HG03095 (cell line): ENCODE measurements around the gene DAD1.
"Not testable (repeated sequence)": the region's sequence is repeated elsewhere in the genome, so short reads cannot be mapped to it uniquely, and the experiment has no call there.

Experiments
- ATAC-seq: cut with Tn5 transposase; IDR thresholded peaks from one replicate; pipeline ENCODE4 v1.9.1; 2021; ENCODE audit warnings: moderate library complexity; ENCODE audit not compliant: unreplicated experiment

DAD1 gene

DNA sequence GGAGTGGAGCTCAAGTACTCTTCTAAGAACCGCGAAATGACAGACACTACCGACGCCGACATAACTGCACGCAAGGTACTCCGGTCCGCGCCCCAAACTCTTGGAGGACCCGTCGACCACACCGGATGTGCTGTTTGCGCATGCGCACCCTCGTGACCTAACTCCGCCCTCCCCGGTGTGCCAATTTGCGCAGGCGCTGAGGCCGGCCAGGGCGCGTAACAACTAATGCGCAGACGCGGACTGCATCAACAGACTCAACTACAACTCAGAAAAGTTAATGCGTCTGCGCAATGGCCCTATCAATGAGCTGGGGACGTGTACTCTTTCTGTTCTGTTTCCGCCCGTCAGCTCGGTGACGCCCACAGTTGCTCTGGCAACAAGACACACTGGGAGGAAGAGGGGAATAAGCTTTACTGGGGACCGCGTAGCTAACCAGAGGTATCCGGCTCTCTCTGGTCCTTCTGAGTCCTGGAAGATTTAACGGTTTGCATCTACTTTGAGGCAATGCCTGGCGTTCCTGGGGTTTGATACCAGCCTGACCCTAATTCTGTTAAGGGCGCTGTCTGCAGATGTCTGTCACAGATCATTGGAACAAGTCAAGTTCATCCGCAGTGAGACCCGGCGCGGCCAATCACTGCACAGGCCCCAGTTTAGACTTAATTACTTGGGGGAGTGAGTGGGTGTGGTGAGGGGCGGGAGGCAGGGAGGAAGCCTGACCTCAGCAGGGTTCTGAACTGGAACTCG is at the start of gene DAD1:
TSS of gene DAD1 (minus strand) at position 129 of the 744 bp plus-strand sequence. CDS start at position 62, 67 bp downstream.
- peak; percentile 81 for ATAC-seq

DNA sequence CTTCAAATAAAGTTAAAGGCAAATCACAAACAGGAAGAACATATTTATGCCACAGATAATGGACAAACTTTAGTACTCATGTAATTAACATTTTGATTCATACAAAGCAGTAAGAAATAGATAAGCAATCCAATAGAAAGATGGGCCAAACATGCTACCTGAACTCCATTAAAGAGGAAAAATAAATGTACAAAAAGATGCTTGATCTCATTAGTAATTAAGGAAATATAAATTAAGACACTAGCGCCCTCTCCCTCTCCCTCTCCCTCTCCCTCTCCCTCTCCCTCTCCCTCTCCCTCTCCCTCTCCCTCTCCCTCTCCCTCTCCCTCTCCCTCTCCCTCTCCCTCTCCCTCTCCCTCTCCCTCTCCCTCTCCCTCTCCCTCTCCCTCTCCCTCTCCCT is 47.0 kb upstream of the DAD1 start:
- ATAC-seq, result not testable (repeated sequence)

DNA sequence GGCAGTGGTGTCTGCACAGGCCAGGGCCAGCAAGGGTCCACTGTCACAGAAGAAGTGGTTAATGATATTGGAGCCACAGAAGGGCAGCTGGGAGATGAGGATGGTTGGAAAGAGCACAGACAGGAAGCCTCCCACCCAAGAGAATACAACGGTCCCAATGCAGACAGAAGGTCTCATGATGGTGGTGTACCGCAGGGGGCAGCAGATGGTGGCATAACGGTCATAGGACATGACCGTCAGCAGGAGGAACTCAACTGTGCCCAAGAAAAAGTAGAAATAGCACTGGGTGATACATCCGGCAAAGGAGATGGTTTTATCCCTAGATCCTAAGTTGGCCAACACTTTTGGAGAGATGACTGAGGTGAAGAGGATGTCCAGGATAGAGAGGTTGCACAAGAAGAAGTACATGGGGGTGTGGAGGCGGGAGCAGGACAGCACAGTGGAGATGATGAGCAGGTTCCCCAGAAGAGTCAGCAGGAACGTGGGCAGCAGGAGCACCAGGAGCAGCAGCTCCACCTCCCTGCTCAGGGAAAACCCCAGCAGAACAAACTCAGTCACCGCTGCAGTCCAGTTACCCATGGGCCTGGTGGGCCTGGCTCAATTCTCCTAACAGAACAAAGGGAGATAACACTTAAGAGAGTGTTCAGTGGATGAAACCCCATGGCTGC is 45.3 kb upstream of the DAD1 start:
- ATAC-seq, result no peak

DNA sequence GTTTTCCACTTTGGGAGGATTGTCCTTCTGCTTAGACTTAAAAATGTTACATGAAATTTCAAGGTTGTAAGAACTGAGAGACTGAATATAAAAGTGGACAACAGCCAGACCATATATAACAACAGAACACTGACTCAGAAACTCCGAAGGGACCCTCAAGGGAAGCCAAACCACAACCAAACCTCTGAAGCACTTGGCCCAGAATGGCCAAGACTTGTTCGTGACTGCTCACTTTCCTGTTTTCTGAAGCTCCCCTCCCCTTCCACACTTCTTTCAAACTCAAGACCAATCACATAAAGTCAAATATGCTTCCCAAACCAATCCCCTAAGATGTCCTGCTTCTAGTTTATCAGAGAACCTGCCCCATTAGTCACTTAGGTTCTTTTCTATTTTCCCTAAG is 41.5 kb upstream of the DAD1 start:
- ATAC-seq, result no peak

DNA sequence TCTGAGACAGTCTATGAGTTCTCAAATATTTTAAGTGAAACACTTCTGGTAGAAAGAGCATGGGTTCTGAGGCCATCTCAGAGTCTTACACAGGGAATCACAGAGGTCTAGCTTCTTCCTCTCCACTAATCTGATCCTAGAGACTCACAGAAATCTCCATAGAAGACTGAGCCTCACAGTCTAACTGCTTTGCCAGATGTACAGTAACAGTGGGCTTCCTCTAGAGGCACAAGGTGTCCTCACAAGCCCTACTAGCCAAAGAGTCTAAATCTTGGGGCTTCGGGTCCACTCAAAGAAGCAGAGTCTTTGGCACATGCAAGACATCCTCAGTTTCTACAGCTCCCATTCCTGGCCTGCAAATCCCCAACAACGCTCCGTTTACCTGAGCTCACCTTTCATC is 41.0 kb upstream of the DAD1 start:
- ATAC-seq, result no peak

DNA sequence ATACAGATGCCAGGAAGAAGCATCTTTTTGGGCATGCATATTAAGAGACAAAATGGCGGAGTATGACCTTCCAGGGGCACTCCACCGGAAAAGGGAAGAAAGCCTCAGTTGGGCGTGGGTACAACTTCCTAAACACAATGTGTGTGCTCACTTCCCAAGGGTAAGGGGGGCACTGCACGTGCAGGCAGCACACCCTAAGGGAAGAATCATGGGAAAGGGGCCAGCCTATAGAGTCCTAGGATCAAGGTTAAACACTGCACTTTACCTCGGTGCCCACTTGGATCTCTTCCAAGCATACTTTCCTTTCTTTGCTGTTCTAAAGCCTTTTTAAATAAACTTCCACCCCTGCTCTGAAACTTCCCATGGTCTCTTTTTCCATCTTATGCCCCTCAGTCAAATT is 40.3 kb upstream of the DAD1 start:
- no peak for ATAC-seq

DNA sequence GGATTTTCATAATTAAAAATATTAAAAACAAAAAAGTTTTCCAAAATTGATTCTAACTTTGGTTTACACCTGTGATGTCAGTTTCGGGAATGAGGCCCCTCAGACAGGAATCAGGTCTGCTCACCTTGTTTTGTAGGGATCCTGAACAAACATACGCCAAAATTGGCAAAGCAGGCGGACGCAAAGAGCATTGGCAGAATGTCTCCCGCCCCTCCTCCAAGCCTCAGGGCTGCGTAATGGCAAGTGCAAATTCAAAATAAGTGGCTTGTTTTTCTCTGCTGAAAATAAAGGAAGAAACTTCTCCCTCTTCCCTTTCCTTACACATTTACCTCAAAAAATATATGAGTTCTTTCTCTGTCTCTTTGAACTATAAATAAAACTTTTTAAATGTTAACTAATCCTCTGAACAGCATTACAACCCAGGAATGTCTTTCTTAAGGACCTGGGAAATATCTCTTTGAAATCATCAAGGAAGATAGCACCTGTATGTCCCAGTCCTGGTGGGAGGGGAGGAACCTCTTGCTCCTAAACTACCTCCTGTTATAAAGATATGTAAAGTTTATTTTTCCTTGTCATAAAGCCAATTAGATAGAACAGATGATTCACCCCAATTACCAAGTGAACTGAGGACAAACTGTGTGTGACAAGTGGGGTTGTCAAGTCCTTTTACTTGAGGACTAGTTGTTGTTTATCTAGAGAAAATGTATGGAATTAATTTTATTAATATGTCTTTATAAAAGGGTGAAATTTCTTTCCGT is 38.7 kb upstream of the DAD1 start:
- ATAC-seq, result no peak

DNA sequence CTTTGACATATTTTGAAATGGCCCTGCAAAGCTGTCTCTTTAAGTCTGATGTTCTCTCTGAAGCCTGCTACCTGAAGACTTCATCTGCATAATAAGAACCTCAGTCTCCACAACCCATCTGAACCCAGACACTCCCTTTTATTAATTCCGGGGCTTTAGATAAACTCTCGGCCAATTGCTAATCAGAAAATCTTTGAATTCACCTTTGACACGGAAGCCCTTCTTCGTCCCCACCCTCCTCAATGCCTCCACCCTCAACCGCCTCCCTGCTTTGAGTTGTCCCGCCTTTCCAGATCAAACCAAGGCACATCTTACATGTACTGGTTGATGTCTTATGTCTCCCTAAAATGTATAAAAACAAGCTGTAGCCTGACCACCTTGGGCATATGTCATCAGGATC is 37.6 kb upstream of the DAD1 start:
- no peak for ATAC-seq

DNA sequence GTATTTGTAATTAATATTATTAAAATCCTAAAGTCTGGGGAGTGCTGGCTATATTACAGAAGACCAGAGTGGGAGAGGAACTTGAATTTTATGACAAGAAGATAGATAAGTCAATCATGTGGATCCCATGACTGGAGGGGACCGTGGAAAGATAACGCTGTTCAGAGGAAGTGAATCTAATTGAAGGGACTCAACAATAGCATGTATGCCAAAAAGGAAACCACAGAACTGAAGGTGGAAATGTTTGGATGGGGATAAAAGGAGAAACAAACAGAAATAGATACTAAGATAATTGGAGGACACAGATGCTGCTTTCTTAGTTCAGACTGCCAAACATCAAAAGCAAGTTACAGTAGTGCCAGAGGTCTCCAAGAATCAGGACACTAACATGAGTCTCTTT is 34.0 kb upstream of the DAD1 start:
- no peak for ATAC-seq

DNA sequence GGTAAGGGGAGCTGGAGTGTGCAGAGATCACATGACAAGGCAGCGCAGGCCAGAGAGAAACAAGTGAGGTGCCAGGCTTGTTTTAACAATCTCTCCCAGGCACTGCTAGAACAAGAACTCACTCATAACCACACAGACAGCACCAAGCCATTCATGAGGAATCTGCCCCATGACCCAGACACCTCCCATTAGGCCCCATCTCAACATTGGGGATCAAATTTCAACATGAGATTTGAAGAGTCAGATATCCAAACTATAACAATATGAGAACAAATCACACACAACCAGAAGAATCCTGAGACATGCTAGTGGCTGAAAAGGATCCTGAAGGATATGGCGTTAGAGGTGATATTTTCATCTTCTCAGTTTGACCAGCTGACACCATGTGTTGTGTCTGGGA is 33.2 kb upstream of the DAD1 start:
- ATAC-seq, result no peak

DNA sequence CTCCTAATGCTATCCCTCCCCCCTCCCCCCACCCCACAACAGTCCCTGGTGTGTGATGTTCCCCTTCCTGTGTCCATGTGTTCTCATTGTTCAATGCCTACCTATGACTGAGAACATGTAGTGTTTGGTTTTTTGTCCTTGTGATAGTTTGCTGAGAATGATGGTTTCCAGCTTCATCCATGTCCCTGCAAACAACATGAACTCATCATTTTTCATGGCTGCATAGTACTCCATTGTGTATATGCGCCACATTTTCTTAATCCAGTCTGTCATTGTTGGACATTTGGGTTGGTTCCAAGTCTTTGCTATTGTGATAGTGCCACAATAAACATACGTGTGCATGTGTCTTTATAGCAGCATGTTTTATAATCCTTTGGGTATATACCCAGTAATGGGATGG is 26.7 kb upstream of the DAD1 start:
- not testable (repeated sequence) for ATAC-seq

DNA sequence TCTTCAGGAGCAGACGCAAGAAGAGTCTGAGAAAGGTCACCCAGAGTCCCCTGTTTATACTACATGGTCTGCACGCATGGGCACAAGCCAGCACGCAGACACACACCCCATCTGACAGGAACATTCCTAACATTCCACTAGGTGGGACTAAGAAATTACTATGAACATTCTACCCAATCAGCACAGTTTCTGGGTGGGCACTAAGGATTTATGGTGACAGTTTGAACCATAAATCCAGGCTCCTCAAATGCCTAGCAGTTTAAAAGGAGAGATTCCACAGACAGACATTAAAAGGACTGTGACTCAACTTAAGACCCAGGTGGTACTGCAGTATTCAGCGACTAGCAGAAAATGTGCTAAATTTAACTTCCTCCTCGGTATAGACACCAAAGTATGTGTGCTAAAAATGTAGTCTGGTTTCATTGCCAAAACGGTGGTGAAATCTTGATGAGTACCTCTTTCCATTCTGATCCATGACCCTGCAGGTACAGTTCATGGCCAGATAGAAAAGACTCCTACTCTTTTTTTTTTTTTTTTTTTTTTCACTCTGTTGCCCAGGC is 25.3 kb upstream of the DAD1 start:
- peak; percentile 47 for ATAC-seq

DNA sequence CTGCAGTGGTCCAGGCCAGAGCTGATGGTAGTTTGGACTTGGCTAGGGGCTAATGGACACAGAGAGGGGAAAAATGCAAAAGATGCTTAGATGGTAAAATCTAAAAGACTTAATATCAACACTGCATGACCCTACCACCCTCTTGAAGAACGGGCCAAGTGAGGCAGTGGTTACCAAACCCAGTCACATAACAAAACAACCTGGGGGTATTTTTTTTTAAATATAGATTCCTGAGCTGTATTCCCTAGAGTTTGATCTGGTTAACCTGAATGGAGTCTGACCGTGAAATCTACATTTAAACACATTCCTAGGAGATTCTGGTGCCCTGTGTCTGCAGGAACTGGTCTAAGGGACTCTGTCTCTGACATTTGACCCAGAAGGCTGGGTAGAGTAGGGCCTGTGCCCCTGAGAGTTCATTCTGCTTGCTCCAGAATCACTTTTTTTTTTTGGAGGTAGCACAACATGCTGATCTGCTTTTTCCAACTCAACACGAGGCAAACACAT is 24.8 kb upstream of the DAD1 start:
- ATAC-seq, result no peak

DNA sequence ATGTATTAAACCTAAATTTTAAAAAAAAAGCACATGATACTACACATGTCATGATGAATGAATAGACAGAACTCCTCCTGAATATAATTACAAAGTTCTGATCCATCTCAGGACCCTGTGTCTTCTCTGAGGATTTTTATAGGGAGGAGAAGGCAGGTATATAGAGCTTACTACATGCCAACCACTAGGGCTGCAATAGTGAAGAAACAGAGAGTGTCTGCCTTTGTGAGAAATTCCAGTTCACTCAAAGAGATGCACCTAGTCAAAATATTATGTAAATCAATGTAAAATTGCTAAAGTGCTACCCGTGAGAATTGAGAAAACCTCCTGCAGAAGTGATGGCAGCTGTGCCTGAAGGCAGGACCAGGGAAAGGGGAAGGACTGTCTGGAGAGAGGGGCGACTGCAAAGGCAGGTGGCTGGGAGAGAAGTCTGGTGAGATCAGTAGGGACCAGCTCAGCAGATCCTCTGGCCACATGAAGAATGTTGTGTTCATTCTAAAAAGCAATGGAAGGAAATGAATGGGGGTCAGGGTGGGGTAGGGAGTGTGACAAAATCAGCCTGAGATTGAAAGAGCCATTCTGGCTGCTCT is 24.2 kb upstream of the DAD1 start:
- no peak for ATAC-seq

DNA sequence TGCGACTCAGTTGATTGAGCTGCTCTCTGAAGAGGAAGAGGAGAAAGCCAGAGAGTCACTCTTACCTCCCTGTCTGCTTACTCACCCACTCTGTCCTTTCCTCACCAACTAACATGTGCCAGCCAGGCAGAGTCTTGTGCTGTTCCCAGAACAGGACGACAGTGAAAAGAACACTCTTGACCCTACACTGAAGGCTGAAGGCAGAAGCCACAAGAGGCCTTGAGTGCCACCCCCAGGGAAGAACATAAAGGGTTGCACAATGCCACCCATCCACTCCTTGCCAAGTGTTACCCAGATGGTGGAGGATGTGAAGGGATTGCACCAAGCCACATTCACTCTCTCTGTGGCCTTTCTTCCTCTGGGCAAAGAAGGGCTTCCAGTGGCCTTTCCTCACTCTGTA is 21.9 kb upstream of the DAD1 start:
- no peak for ATAC-seq

DNA sequence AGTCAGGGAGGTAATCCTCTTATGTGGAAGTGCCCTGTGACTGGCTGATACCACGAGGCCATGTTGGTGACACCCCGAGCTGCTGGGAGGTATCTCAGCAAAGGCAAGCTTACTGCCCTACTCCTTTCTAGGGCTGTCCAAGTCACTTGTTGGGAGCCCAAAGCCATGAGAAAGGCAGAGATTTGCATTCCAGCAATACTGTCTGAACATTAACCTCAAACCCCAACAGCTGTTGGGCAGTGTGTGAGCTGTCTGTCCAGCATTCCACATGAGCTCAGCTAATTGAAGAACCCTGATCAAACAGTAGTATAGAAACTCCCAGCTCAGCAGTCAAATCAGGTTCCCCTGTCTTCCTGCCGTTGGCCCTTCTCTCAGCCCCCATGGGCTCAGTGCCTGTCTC is 18.3 kb upstream of the DAD1 start:
- ATAC-seq, result no peak

DNA sequence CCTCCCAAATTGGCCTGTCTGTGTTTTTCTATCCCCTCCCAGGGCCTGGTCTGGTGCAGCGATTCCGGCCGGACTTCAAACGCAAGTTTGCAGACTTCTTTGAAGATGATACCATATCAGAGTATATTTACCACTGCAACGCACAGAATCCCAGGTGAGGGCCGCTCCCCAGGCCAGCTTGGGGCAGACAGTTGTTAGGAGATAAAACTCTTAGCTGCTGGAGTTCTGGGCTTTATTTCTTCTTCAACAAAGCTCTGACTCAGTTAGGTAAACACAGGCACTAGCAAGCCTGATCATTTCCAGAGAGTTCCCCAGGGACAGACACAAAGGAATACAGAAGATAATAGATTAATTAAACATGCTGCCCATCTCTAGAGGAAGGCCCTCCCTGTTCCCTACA is 17.4 kb upstream of the DAD1 start:
- ATAC-seq, result no peak

DNA sequence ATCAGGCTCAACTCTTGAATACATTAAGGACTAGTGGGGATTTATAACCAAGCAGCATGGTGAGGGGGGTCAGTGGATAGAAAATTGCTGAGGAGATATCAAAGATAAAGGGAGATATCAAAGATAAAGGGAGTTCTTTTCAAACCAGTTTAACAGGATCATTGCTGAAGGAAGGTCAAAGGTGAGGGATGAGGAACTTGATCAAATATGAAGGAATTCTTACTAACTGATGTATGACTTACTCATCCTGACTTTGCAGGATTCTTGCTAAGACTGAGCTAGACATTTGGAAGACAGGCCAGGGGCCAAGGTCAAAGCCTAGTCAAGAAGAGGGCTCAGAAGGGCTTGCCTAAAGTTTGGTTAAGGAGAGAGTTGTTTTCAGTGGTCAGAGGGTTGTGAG is 13.8 kb upstream of the DAD1 start:
- ATAC-seq, result no peak

DNA sequence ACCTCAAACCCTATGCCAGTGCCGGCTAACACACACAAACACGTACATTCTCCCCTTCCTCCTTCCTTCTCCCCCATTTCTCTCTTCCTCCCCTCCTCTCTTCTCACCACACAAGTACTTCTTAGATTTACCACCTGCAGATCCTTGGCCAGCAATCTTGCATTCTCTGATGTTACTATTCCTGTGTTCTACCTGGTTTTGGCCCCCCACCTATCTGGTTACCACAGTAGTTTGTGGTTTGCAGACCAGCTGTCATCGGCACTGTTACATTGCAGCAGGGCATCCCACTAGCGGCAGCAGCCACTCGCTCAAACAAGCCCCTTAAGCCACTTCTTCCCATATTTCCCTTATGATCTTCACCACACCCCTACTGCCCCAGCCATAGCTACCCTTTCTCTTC is 13.0 kb upstream of the DAD1 start:
- no peak for ATAC-seq

DNA sequence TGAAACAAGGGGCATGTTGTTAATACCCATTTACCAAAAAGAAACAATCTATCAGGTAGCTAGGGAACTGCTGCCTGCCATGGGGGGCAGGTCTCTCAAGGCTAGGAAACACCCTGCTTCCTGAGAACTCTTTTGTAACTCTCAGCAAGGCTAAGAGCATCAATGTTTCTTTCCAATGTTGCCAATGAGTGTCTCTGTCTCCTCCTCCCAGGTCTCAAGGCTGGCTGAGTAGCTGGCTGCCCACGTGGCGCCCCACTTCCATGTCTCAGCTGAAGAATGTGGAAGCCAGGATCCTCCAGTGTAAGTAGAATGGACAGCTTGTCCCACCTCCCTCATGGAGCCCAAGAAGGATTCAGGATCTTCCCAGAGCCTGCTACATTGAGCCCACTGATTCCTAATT is 12.4 kb upstream of the DAD1 start:
- ATAC-seq, result no peak

DNA sequence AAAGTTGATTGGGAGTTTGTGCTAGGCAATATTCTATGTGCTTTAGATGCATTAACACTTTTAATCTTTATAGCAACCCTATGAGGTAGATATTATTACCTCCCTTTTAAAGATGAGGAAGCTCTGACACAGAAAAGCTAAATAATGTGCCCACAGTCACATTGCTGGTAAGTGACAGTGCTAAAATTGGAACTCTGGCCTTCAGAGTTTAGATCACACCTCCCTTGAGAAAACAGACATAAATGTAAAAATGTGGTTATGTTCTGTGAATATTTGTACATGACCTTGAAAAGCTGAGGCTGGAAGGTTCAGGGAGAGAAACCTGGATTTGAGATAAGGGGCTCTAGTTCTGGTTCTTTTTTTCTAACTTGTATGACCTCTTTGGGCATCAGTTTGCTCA is 11.0 kb upstream of the DAD1 start:
- ATAC-seq, result no peak
